ENCODE results near the gene ATP7A. TPM values are rescaled to one million over a fixed set of nuclear protein-coding genes. Genes with fewer than 3 reads are reported as not detected.

Gene ATP7A
- polyA plus RNA-seq, 1 donor from 2014 or later, result 6.2 TPM

- Histone ChIP-seq H3F3A (ENCODE audit: insufficient read depth, low read length, poor library complexity, severe bottlenecking) (no peaks in the 10 kb centered on the region), H2AFZ (ENCODE audit: low read depth, low read length) (no peak overlapping the region), H3K27ac (ENCODE audit: low read length) (no peak overlapping the region), H3K9me2 (ENCODE audit: insufficient read depth, low read length) (no peaks in the 10 kb centered on the region), H3K9me3 (ENCODE audit: low read length) (no peaks in the 10 kb centered on the region), H4K20me1 (ENCODE audit: insufficient read depth) (no peaks in the 10 kb centered on the region), H3K9ac (ENCODE audit: low read length) (no peak overlapping the region), H3K79me2 (replicated peaks; ENCODE audit: insufficient read depth, low read length) (no peaks in the 10 kb centered on the region), H3K27me3 (ENCODE audit: insufficient read depth, low read depth, low read length) (no peaks in the 10 kb centered on the region), H3K36me3 (ENCODE audit: insufficient read depth, low read length) (no peaks in the 10 kb centered on the region), H3K4me3 (ENCODE audit: low read length) (no peak overlapping the region), H3K4me2 (ENCODE audit: low read length) (no peak overlapping the region)
- no peak for TF ChIP-seq RAD21 (conservative IDR thresholded peaks at IDR 0.05)
- no peak for TF ChIP-seq TAF1 (IDR thresholded peaks at IDR 0.05; ENCODE audit: low read depth)
- no peak for TF ChIP-seq EP300 (conservative IDR thresholded peaks at IDR 0.05; ENCODE audit: poor library complexity, severe bottlenecking)
- no peak for TF ChIP-seq CTCF (IDR thresholded peaks at IDR 0.05; ENCODE audit: poor library complexity, severe bottlenecking)
- TF ChIP-seq, protein P1, sequence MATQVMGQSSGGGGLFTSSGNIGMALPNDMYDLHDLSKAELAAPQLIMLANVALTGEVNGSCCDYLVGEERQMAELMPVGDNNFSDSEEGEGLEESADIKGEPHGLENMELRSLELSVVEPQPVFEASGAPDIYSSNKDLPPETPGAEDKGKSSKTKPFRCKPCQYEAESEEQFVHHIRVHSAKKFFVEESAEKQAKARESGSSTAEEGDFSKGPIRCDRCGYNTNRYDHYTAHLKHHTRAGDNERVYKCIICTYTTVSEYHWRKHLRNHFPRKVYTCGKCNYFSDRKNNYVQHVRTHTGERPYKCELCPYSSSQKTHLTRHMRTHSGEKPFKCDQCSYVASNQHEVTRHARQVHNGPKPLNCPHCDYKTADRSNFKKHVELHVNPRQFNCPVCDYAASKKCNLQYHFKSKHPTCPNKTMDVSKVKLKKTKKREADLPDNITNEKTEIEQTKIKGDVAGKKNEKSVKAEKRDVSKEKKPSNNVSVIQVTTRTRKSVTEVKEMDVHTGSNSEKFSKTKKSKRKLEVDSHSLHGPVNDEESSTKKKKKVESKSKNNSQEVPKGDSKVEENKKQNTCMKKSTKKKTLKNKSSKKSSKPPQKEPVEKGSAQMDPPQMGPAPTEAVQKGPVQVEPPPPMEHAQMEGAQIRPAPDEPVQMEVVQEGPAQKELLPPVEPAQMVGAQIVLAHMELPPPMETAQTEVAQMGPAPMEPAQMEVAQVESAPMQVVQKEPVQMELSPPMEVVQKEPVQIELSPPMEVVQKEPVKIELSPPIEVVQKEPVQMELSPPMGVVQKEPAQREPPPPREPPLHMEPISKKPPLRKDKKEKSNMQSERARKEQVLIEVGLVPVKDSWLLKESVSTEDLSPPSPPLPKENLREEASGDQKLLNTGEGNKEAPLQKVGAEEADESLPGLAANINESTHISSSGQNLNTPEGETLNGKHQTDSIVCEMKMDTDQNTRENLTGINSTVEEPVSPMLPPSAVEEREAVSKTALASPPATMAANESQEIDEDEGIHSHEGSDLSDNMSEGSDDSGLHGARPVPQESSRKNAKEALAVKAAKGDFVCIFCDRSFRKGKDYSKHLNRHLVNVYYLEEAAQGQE (IDR thresholded peaks at IDR 0.05; ENCODE audit: borderline replicate concordance), result no peak
- no peak for TF ChIP-seq POLR2AphosphoS5 (IDR thresholded peaks at IDR 0.05)
These were observed 65.3 kb downstream of the ATP7A start for GRCh38 chrX:77975755-77976154.

GRCh38 chrX:77977095-77977494 lies 66.6 kb downstream of the ATP7A start:
- no peaks in the 10 kb centered on the region for H3F3A ChIP-seq (ENCODE audit: insufficient read depth, low read length, poor library complexity, severe bottlenecking)
- H3K4me2 ChIP-seq (ENCODE audit: low read length), result no peak overlapping the region
- H3K4me3 ChIP-seq (ENCODE audit: low read length), result no peak overlapping the region
- H3K27ac ChIP-seq (ENCODE audit: low read length), result no peak overlapping the region
- H3K9ac ChIP-seq (ENCODE audit: low read length), result no peak overlapping the region
- no peak overlapping the region for H2AFZ ChIP-seq (ENCODE audit: low read depth, low read length)
- TF ChIP-seq SMC3 (conservative IDR thresholded peaks at IDR 0.05; ENCODE audit: poor library complexity) (no peak), MXI1 (conservative IDR thresholded peaks at IDR 0.05; ENCODE audit: poor library complexity, severe bottlenecking) (no peak), CTCF (IDR thresholded peaks at IDR 0.05; ENCODE audit: poor library complexity, severe bottlenecking) (no peak), EZH2 (IDR thresholded peaks at IDR 0.05; ENCODE audit: borderline replicate concordance, insufficient read depth, low read length, poor library complexity, severe bottlenecking) (no peak), RAD21 (conservative IDR thresholded peaks at IDR 0.05) (no peak), EP300 (conservative IDR thresholded peaks at IDR 0.05; ENCODE audit: poor library complexity, severe bottlenecking) (no peak), TAF1 (IDR thresholded peaks at IDR 0.05; ENCODE audit: low read depth) (no peak), POLR2AphosphoS5 (IDR thresholded peaks at IDR 0.05) (no peak)
- TF ChIP-seq, protein P1 (IDR thresholded peaks at IDR 0.05; ENCODE audit: borderline replicate concordance), result no peak
- H3K9me2 ChIP-seq (ENCODE audit: insufficient read depth, low read length), result no peaks in the 10 kb centered on the region
- no peaks in the 10 kb centered on the region for H3K9me3 ChIP-seq (ENCODE audit: low read length)
- no peaks in the 10 kb centered on the region for H4K20me1 ChIP-seq (ENCODE audit: insufficient read depth)
- H3K36me3 ChIP-seq (ENCODE audit: insufficient read depth, low read length), result no peaks in the 10 kb centered on the region
- H3K27me3 ChIP-seq (ENCODE audit: insufficient read depth, low read depth, low read length), result no peaks in the 10 kb centered on the region
- no peaks in the 10 kb centered on the region for H3K79me2 ChIP-seq (replicated peaks; ENCODE audit: insufficient read depth, low read length)

Data from neural cell (in vitro differentiated cells).